Keratinocyte (primary cell): ENCODE results near the gene GOLGA5. TPM values are rescaled to one million over a fixed set of nuclear protein-coding genes. Genes with fewer than 3 reads are reported as not detected.

Experiments
- DNase-seq: peaks from one replicate; pipeline ENCODE4 v3.0.0-alpha.2; 2011; ENCODE audit warnings: low read depth, missing footprints, low spot score
- FAIRE-seq: peaks from 2 replicates; lab custom pipeline; 2011; peaks lifted over from hg19 to GRCh38; lab: Jason Lieb, UNC
- H2AFZ ChIP-seq: 2 replicates; pipeline ENCODE4 v1.6.0; 2012; ENCODE audit warnings: low read length, control low read depth, inconsistent platforms; ENCODE audit not compliant: control insufficient read depth
- H3K27ac ChIP-seq: 2 replicates; pipeline ENCODE4 v1.5.1; 2011; ENCODE audit warnings: low read length; ENCODE audit not compliant: control insufficient read depth, insufficient read depth
- H3K27me3 ChIP-seq: 3 replicates; pipeline ENCODE4 v1.6.0; 2011; ENCODE audit warnings: low read length; ENCODE audit not compliant: control insufficient read depth, insufficient read depth; ENCODE audit errors: extremely low read depth
- H3K36me3 ChIP-seq, 2 experiments: 2 replicates in 1 of 2; 3 replicates in 1 of 2; pipeline ENCODE4 v1.5.1; 2011; ENCODE audit warnings: low read length in 2 of 2, mild to moderate bottlenecking in 1 of 2; ENCODE audit not compliant: control insufficient read depth in 2 of 2, insufficient read depth in 2 of 2; ENCODE audit errors: extremely low read depth in 1 of 2
- H3K4me1 ChIP-seq: 3 replicates; pipeline ENCODE4 v1.5.1; 2011; ENCODE audit warnings: low read length; ENCODE audit not compliant: control insufficient read depth, insufficient read depth; ENCODE audit errors: extremely low read depth
- H3K4me2 ChIP-seq: 3 replicates; pipeline ENCODE4 v1.6.0; 2011; ENCODE audit warnings: low read depth, low read length; ENCODE audit not compliant: control insufficient read depth, insufficient read depth; ENCODE audit errors: extremely low read depth
- H3K4me3 ChIP-seq, 3 experiments: fragments of 200-600 bp in 1 of 3; sonication (generic) in 1 of 3; 2 replicates in 2 of 3; 3 replicates in 1 of 3; pipeline ENCODE4 v1.5.1; 2011 to 2016; ENCODE audit warnings: low read length in 3 of 3, mild to moderate bottlenecking in 3 of 3, control low read depth in 2 of 3, inconsistent platforms in 1 of 3, low read depth in 1 of 3, mixed read lengths in 1 of 3, mixed run types in 1 of 3, moderate library complexity in 1 of 3; ENCODE audit not compliant: control insufficient read depth in 2 of 3, insufficient read depth in 2 of 3; ENCODE audit errors: extremely low read depth in 1 of 3
- H3K79me2 ChIP-seq: 2 replicates; pipeline ENCODE4 v1.6.0; 2012; ENCODE audit warnings: low read length; ENCODE audit not compliant: control insufficient read depth, insufficient read depth
- H3K9ac ChIP-seq: 3 replicates; pipeline ENCODE4 v1.6.0; 2011; ENCODE audit warnings: low read length; ENCODE audit not compliant: control insufficient read depth, insufficient read depth; ENCODE audit errors: extremely low read depth
- H3K9me1 ChIP-seq: 3 replicates; pipeline ENCODE4 v1.6.0; 2011; ENCODE audit warnings: low read length; ENCODE audit not compliant: control insufficient read depth, insufficient read depth; ENCODE audit errors: extremely low read depth
- H3K9me3 ChIP-seq: 2 replicates; pipeline ENCODE4 v1.5.1; 2012; ENCODE audit warnings: low read depth, low read length; ENCODE audit not compliant: control insufficient read depth
- H4K20me1 ChIP-seq: 3 replicates; pipeline ENCODE4 v1.6.0; 2011; ENCODE audit warnings: low read length; ENCODE audit not compliant: control insufficient read depth, insufficient read depth; ENCODE audit errors: extremely low read depth
- CTCF ChIP-seq, 3 experiments: IDR thresholded peaks in 1 of 3; conservative IDR thresholded peaks in 1 of 3; optimal IDR thresholded peaks in 1 of 3; 2 replicates in 2 of 3; 3 replicates in 1 of 3; pipeline versions ENCODE3 to v1.5.1; 2011; ENCODE audit warnings: low read length in 3 of 3, mild to moderate bottlenecking in 3 of 3, moderate library complexity in 2 of 3, control low read depth in 1 of 3, inconsistent platforms in 1 of 3; ENCODE audit not compliant: insufficient read depth in 2 of 3; ENCODE audit errors: extremely low read depth in 1 of 3
- EZH2 ChIP-seq: IDR thresholded peaks from one replicate; pipeline ENCODE4 v1.6.1; 2012; ENCODE audit warnings: inconsistent platforms, mild to moderate bottlenecking, low read length, moderate library complexity
- dilution Hi-C: fragments of 300-500 bp; cut with MboI; formaldehyde crosslinking; loops from one replicate; pipeline ENCODE4 v1.7.0; 2020; ENCODE audit warnings: low sequenced_read_pairs; ENCODE audit not compliant: extremely low pct_ligation_motif_present
- polyA plus RNA-seq, 5 experiments: library from polyadenylated mRNA; depleted of rRNA in 3 of 5; stranded (reverse) in 3 of 5; stranded (forward) in 1 of 5; unstranded in 1 of 5; fragments of >200 nt; gene quantifications; 1 replicate in 1 of 5; 2 replicates in 3 of 5; 3 replicates in 1 of 5; pipeline versions ENCODE4 v1.2.1 to v1.2.3, GENCODE V29; 2011 to 2012; ENCODE audit warnings: missing spikeins in 2 of 5, low read depth in 1 of 5, low replicate concordance in 1 of 5

The GOLGA5 gene
- polyA plus RNA-seq, 1 donor (not counting 4 experiments of a cell fraction or from before 2014, with no cell fraction given) = 37.8 TPM

GRCh38 chr14:92801917-92802316 is 7.8 kb downstream of the GOLGA5 start:
- no peak overlapping the region for H3K4me3 ChIP-seq
- no peak for FAIRE-seq
- H4K20me1 ChIP-seq = peaks cover 3% of the 10 kb centered on the region
- peaks cover 64% of the 10 kb centered on the region for H3K79me2 ChIP-seq
- no peaks in the 10 kb centered on the region for H3K9me3 ChIP-seq
- dilution Hi-C loops = no loop called here
- H3K36me3 ChIP-seq = peaks cover 8% of the 10 kb centered on the region in 2 experiments
- no peaks in the 10 kb centered on the region for H3K9me1 ChIP-seq
- no peak overlapping the region for H2AFZ ChIP-seq
- H3K27ac ChIP-seq = no peak overlapping the region
- TF ChIP-seq CTCF (optimal IDR thresholded peaks at IDR 0.05 in 1 of 3, IDR thresholded peaks at IDR 0.05 in 1 of 3, conservative IDR thresholded peaks at IDR 0.05 in 1 of 3; ENCODE audit: extremely low read depth in 1 of 3, insufficient read depth in 2 of 3, low read length in 3 of 3) (no peak), EZH2 (no peak)
- no peak for DNase-seq
- no peaks in the 10 kb centered on the region for H3K27me3 ChIP-seq
- H3K4me1 ChIP-seq = no peaks in the 10 kb centered on the region
- H3K9ac ChIP-seq = no peak overlapping the region
- H3K4me2 ChIP-seq = peak overlapping the region; percentile 14

GRCh38 chr14:92802678-92803077 is 8.6 kb downstream of the GOLGA5 start:
- Histone ChIP-seq H3K9me1 (no peaks in the 10 kb centered on the region), H4K20me1 (peaks cover 3% of the 10 kb centered on the region), H3K4me1 (no peaks in the 10 kb centered on the region), H3K27ac (no peak overlapping the region), H3K79me2 (peaks cover 62% of the 10 kb centered on the region), H3K9ac (no peak overlapping the region), H3K4me2 (no peak overlapping the region), H3K9me3 (no peaks in the 10 kb centered on the region), H2AFZ (no peak overlapping the region), H3K27me3 (no peaks in the 10 kb centered on the region), H3K36me3 (peaks cover 8 to 10% of the 10 kb centered on the region in 2 experiments), H3K4me3 (no peak overlapping the region)
- dilution Hi-C loops = no loop called here
- no peak for TF ChIP-seq EZH2
- TF ChIP-seq CTCF (optimal IDR thresholded peaks at IDR 0.05 in 1 of 3, IDR thresholded peaks at IDR 0.05 in 1 of 3, conservative IDR thresholded peaks at IDR 0.05 in 1 of 3; ENCODE audit: extremely low read depth in 1 of 3, insufficient read depth in 2 of 3, low read length in 3 of 3) = no peak
- FAIRE-seq (no peak), DNase-seq (no peak)
